Measurements from ENCODE around the gene RDH5. TPM values are rescaled to one million over a fixed set of nuclear protein-coding genes. Genes with fewer than 3 reads are reported as not detected.

RDH5 gene
- total and polyA plus RNA-seq, 2 of the 13 experiments (the other 11 are each of a cell fraction or from before 2014, with no cell fraction given) = 2.6 to 5.7 TPM

DNA sequence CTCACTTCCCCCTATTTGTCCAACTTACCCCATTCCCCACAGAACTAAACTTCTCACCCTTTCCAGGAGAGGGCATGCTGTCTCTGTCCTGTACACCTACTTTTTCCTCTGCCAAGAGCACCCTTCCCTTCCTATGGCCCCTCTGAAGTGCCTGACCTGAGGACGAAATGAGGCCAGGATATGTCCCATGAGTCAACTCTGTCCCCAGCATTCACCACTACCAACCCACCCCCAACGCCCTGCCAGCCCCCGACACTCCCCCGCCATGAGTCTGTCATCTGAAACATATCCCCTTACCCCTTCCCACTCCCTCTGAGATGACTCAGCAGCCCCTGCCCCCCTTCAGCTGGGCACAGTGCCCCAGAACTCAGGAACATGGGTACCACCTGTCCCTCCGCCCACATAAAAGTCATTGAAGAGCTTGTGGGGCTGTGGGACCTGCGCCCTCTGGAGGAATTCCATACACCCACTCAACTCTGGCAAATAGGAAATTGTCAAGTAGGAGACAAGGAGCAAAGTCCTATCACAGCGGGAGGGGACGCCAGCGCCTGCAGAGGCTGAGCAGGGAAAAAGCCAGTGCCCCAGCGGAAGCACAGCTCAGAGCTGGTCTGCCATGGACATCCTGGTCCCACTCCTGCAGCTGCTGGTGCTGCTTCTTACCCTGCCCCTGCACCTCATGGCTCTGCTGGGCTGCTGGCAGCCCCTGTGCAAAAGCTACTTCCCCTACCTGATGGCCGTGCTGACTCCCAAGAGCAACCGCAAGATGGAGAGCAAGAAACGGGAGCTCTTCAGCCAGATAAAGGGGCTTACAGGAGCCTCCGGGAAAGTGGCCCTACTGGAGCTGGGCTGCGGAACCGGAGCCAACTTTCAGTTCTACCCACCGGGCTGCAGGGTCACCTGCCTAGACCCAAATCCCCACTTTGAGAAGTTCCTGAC lies 38.8 kb upstream of the RDH5 start (continued):
- TF ChIP-seq, protein P1, sequence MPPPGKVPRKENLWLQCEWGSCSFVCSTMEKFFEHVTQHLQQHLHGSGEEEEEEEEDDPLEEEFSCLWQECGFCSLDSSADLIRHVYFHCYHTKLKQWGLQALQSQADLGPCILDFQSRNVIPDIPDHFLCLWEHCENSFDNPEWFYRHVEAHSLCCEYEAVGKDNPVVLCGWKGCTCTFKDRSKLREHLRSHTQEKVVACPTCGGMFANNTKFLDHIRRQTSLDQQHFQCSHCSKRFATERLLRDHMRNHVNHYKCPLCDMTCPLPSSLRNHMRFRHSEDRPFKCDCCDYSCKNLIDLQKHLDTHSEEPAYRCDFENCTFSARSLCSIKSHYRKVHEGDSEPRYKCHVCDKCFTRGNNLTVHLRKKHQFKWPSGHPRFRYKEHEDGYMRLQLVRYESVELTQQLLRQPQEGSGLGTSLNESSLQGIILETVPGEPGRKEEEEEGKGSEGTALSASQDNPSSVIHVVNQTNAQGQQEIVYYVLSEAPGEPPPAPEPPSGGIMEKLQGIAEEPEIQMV (CRISPR knock-in tag; IDR thresholded peaks at IDR 0.05; ENCODE audit: low read depth) = 0 out of 2 replicates have a peak, but pooled peaks have one; percentile 49
- TF ChIP-seq ZNF572 (CRISPR knock-in tag; IDR thresholded peaks at IDR 0.05) (no peak), SMAD1 (CRISPR knock-in tag; IDR thresholded peaks at IDR 0.05; ENCODE audit: borderline replicate concordance, low read depth) (0 out of 2 replicates have a peak, but pooled peaks have one; percentile 57), TARDBP (CRISPR knock-in tag; IDR thresholded peaks at IDR 0.05) (peak; percentile 59; the same call in 1 of the 2 replicates), POGZ (CRISPR knock-in tag; IDR thresholded peaks at IDR 0.05) (peak; percentile 61), ARNT2 (CRISPR knock-in tag; IDR thresholded peaks at IDR 0.05; ENCODE audit: low read depth) (peak; percentile 46; the same call in 1 of the 2 replicates), ZNF777 (CRISPR knock-in tag; IDR thresholded peaks at IDR 0.05) (no peak), SNAPC5 (CRISPR knock-in tag; IDR thresholded peaks at IDR 0.05; ENCODE audit: borderline replicate concordance) (no peak), PLSCR1 (CRISPR knock-in tag; IDR thresholded peaks at IDR 0.05; ENCODE audit: borderline replicate concordance) (no peak), KDM5B (CRISPR knock-in tag; IDR thresholded peaks at IDR 0.05; ENCODE audit: borderline replicate concordance) (no peak; the same call in 1 of the 2 replicates), AGO1 (IDR thresholded peaks at IDR 0.05; ENCODE audit: low read depth, low read length, poor library complexity, severe bottlenecking) (no peak), NRL (CRISPR knock-in tag; IDR thresholded peaks at IDR 0.05; ENCODE audit: borderline replicate concordance) (no peak; the same call in 1 of the 2 replicates), FOXA3 (CRISPR knock-in tag; IDR thresholded peaks at IDR 0.05) (peak; percentile 47), ZNF552 (CRISPR knock-in tag; IDR thresholded peaks at IDR 0.05; ENCODE audit: borderline replicate concordance) (no peak), TAF15 (IDR thresholded peaks at IDR 0.05; ENCODE audit: low read depth, low read length, poor library complexity, severe bottlenecking) (no peak), JUNB (CRISPR knock-in tag; IDR thresholded peaks at IDR 0.05; ENCODE audit: borderline replicate concordance) (no peak), TEF (CRISPR knock-in tag; IDR thresholded peaks at IDR 0.05) (no peak), SKI (IDR thresholded peaks at IDR 0.05; ENCODE audit: partially characterized antibody) (no peak), ZNF563 (CRISPR knock-in tag; IDR thresholded peaks at IDR 0.05) (no peak), NFE2 (CRISPR knock-in tag; IDR thresholded peaks at IDR 0.05) (no peak), ZNF878 (CRISPR knock-in tag; IDR thresholded peaks at IDR 0.05) (no peak)
- TF ChIP-seq, protein P2, sequence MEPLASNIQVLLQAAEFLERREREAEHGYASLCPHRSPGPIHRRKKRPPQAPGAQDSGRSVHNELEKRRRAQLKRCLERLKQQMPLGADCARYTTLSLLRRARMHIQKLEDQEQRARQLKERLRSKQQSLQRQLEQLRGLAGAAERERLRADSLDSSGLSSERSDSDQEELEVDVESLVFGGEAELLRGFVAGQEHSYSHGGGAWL (CRISPR knock-in tag; IDR thresholded peaks at IDR 0.05) = no peak
- TF ChIP-seq, protein P3, sequence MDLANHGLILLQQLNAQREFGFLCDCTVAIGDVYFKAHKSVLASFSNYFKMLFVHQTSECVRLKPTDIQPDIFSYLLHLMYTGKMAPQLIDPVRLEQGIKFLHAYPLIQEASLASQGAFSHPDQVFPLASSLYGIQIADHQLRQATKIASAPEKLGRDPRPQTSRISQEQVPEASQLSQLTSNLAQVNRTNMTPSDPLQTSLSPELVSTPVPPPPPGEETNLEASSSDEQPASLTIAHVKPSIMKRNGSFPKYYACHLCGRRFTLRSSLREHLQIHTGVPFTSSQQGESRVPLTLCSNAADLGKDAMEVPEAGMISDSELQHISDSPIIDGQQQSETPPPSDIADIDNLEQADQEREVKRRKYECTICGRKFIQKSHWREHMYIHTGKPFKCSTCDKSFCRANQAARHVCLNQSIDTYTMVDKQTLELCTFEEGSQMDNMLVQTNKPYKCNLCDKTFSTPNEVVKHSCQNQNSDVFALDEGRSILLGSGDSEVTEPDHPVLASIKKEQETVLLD (CRISPR knock-in tag; IDR thresholded peaks at IDR 0.05; ENCODE audit: low read depth) = no peak
